HepG2 (cell line): ENCODE measurements around the gene HPS1. TPM values are rescaled to one million over a fixed set of nuclear protein-coding genes. Genes with fewer than 3 reads are reported as not detected.

Source experiments
- ATAC-seq: fragments of 200-7000 bp; cut with Tn5 transposase; 3 replicates; pipeline ENCODE4 v1.9.1; 2020; ENCODE audit warnings: mild to moderate bottlenecking, moderate library complexity
- BruUV-seq: library from RNA; stranded (reverse); fragments of 400-500 nt; replicated peaks from 2 replicates; lab custom pipeline; 2021; lab: Mats Ljungman, UMichigan
- CTCF ChIA-PET: fragments of 300-600 bp; formaldehyde crosslinking; extraction: SDS; loops from one replicate; lab custom pipeline; 2021; ENCODE audit warnings: low total read pairs, inconsistent platforms, low intra/inter-chr PET ratio; lab: Yijun Ruan, JAX
- POLR2A ChIA-PET: fragments of 350-600 bp; sonication (Branson Sonifier 250); formaldehyde crosslinking; loops from one replicate; lab custom pipeline; 2020; ENCODE audit warnings: antibody characterized with exemption, inconsistent platforms; lab: Yijun Ruan, JAX
- DNase-seq: peaks from one replicate; pipeline ENCODE4 v3.0.0-alpha.2; 2015; ENCODE audit warnings: low spot score
- FAIRE-seq: peaks from 3 replicates; lab custom pipeline; 2011; peaks lifted over from hg19 to GRCh38; lab: Jason Lieb, UNC
- H2AFZ ChIP-seq: one replicate; pipeline ENCODE4 v1.6.1; 2011; ENCODE audit warnings: low read length, inconsistent platforms
- H3K27ac ChIP-seq: fragments of 300-600 bp; 3 replicates; pipeline ENCODE4 v1.8.0; 2011; ENCODE audit warnings: mixed run types, mild to moderate bottlenecking, mixed read lengths, low read length, inconsistent platforms; ENCODE audit not compliant: insufficient read depth; ENCODE audit errors: extremely low read length
- H3K27me3 ChIP-seq, 2 experiments: fragments of 200-600 bp in 1 of 2; 2 replicates in 1 of 2; 3 replicates in 1 of 2; pipeline versions ENCODE4 v1.6.0 to v1.8.0; 2011; ENCODE audit warnings: low read length in 2 of 2, mild to moderate bottlenecking in 2 of 2, moderate library complexity in 2 of 2, inconsistent platforms in 1 of 2; ENCODE audit not compliant: insufficient read depth in 2 of 2, control insufficient read depth in 1 of 2
- H3K36me3 ChIP-seq, 2 experiments: fragments of 200-600 bp in 1 of 2; replicated peaks in 1 of 2; 2 replicates in 1 of 2; 3 replicates in 1 of 2; pipeline versions ENCODE4 v1.5.1 to v1.8.0; 2011; ENCODE audit warnings: low read length in 2 of 2, inconsistent platforms in 1 of 2; ENCODE audit not compliant: insufficient read depth in 2 of 2, control insufficient read depth in 1 of 2
- H3K4me1 ChIP-seq: 2 replicates; pipeline ENCODE4 v1.5.1; 2012; ENCODE audit warnings: low read length, inconsistent platforms; ENCODE audit not compliant: insufficient read depth
- H3K4me2 ChIP-seq: 2 replicates; pipeline ENCODE4 v1.6.0; 2011; ENCODE audit warnings: low read depth, low read length, inconsistent platforms
- H3K4me3 ChIP-seq, 3 experiments: fragments of 200-600 bp in 1 of 3; sonication (generic), shearing (Covaris generic) in 1 of 3; replicated peaks in 1 of 3; 2 replicates each; pipeline ENCODE4 v1.5.1; 2011 to 2016; ENCODE audit warnings: low read length in 3 of 3, inconsistent platforms in 2 of 3, low read depth in 2 of 3, mild to moderate bottlenecking in 2 of 3, control low read depth in 1 of 3, mixed read lengths in 1 of 3; ENCODE audit not compliant: insufficient read depth in 1 of 3
- H3K79me2 ChIP-seq: one replicate; pipeline ENCODE4 v1.6.1; 2011; ENCODE audit warnings: low read length, inconsistent platforms; ENCODE audit not compliant: insufficient read depth
- H3K9ac ChIP-seq: 2 replicates; pipeline ENCODE4 v1.6.0; 2011; ENCODE audit warnings: mild to moderate bottlenecking, low read depth, low read length, inconsistent platforms; ENCODE audit not compliant: insufficient read depth
- H3K9me3 ChIP-seq: 2 replicates; pipeline ENCODE4 v1.5.1; 2012; ENCODE audit warnings: mild to moderate bottlenecking, low read length
- H4K20me1 ChIP-seq: 2 replicates; pipeline ENCODE4 v1.6.0; 2011; ENCODE audit warnings: inconsistent platforms, mild to moderate bottlenecking, low read length, moderate library complexity; ENCODE audit not compliant: insufficient read depth
- GATA4 ChIP-seq: sonication (generic); IDR thresholded peaks from 2 replicates; pipeline ENCODE4 v1.6.1; 2016; ENCODE audit warnings: antibody characterized with exemption, low read depth, borderline replicate concordance
- GATAD1 ChIP-seq: IDR thresholded peaks from 2 replicates; pipeline ENCODE4 v1.6.1; 2016; ENCODE audit warnings: missing genetic modification reagents, missing compliant biosample characterization
- HMG20A ChIP-seq: IDR thresholded peaks from 2 replicates; pipeline ENCODE4 v1.6.1; 2016; ENCODE audit warnings: borderline replicate concordance
- HOXD1 ChIP-seq: sonication (generic); formaldehyde crosslinking; IDR thresholded peaks from 2 replicates; pipeline ENCODE4 v1.5.0; 2020; ENCODE audit warnings: missing genetic modification reagents
- ISL2 ChIP-seq: sonication (generic); formaldehyde crosslinking; IDR thresholded peaks from 2 replicates; pipeline ENCODE4 v1.5.0; 2020; ENCODE audit warnings: missing genetic modification reagents
- SOX13 ChIP-seq, 3 experiments: fragments of 450-650 bp in 1 of 3; sonication (generic) in 1 of 3; formaldehyde crosslinking in 1 of 3; IDR thresholded peaks in 2 of 3; conservative IDR thresholded peaks in 1 of 3; 2 replicates each; pipeline versions ENCODE4 v1.5.0 to v1.6.1; 2016 to 2020; ENCODE audit warnings: antibody characterized with exemption in 1 of 3, mild to moderate bottlenecking in 1 of 3, missing compliant biosample characterization in 1 of 3, missing genetic modification reagents in 1 of 3, moderate library complexity in 1 of 3
- SRF ChIP-seq: IDR thresholded peaks from 2 replicates; pipeline ENCODE4 v1.6.1; 2011; ENCODE audit warnings: mild to moderate bottlenecking, low read depth, low read length, moderate library complexity
- YEATS4 ChIP-seq: sonication (generic); formaldehyde crosslinking; IDR thresholded peaks from 2 replicates; pipeline ENCODE4 v1.4.0; 2020; ENCODE audit warnings: missing genetic modification reagents, borderline replicate concordance
- ZFX ChIP-seq: sonication (generic); formaldehyde crosslinking; IDR thresholded peaks from 2 replicates; pipeline ENCODE4 v1.4.0; 2020; ENCODE audit warnings: mild to moderate bottlenecking, low read depth, missing genetic modification reagents, moderate library complexity
- ZNF124 ChIP-seq: sonication (generic); formaldehyde crosslinking; IDR thresholded peaks from 2 replicates; pipeline ENCODE4 v1.4.0; 2020; ENCODE audit warnings: missing genetic modification reagents
- ZNF331 ChIP-seq: sonication (generic); formaldehyde crosslinking; IDR thresholded peaks from 2 replicates; pipeline ENCODE4 v1.4.0; 2020; ENCODE audit warnings: missing genetic modification reagents
- ZNF644 ChIP-seq: IDR thresholded peaks from 2 replicates; pipeline ENCODE4 v1.6.1; 2016; ENCODE audit warnings: low read depth
- WGBS: methylation state at CpG from one replicate; pipeline ENCODE4 v1.1.6; 2017; ENCODE audit warnings: low lambda C conversion rate; 5-methylcytosine and 5-hydroxymethylcytosine counted together
- in situ Hi-C: cut with HindIII; loops from 2 replicates; pipeline ENCODE4 v1.10.0; 2017; ENCODE audit warnings: low pct_unique_long_range_greater_than_20kb; ENCODE audit not compliant: extremely low pct_ligation_motif_present
- intact Hi-C: fragments of 100-400 bp; cut with micrococcal nuclease; formaldehyde crosslinking; loops from one replicate; pipeline ENCODE4 v1.10.0; 2022; ENCODE audit not compliant: unreplicated experiment
- polyA plus RNA-seq, 8 experiments: library from polyadenylated mRNA; depleted of rRNA in 3 of 8; stranded (reverse) in 7 of 8; unstranded in 1 of 8; fragments of >200 nt; fragmentation: Illumina TruSeq in 4 of 8; extraction: Trizol in 4 of 8; gene quantifications; 2 replicates each; pipeline versions ENCODE4 v1.2.1 to v1.2.3, GENCODE V29; 2011 to 2016; ENCODE audit warnings: low read depth in 4 of 8, missing spikeins in 1 of 8, mixed read lengths in 1 of 8; ENCODE audit not compliant: insufficient read depth in 1 of 8
- total RNA-seq, 5 experiments: library from RNA; depleted of rRNA; stranded (reverse); fragments of >200 nt; fragmentation: Illumina TruSeq; extraction: Trizol; gene quantifications; 2 replicates each; pipeline ENCODE4 v1.2.3, GENCODE V29; 2016; ENCODE audit warnings: low read depth in 1 of 5
- TF ChIP-seq, protein P1 (sequence below): IDR thresholded peaks from 2 replicates; pipeline ENCODE4 v1.4.0; 2020; ENCODE audit warnings: mild to moderate bottlenecking, missing genetic modification reagents
- TF ChIP-seq, protein P2 (sequence below): sonication (generic); formaldehyde crosslinking; IDR thresholded peaks from 2 replicates; pipeline ENCODE4 v1.5.0; 2020; ENCODE audit warnings: mild to moderate bottlenecking, missing genetic modification reagents
- TF ChIP-seq, protein P3 (sequence below): sonication (generic); formaldehyde crosslinking; IDR thresholded peaks from 2 replicates; pipeline ENCODE4 v1.4.0; 2020; ENCODE audit warnings: missing genetic modification reagents

HPS1 gene
- total and polyA plus RNA-seq, 2 of the 13 experiments (the other 11 are each of a cell fraction or from before 2014, with no cell fraction given): 24.6 to 25.8 TPM

DNA sequence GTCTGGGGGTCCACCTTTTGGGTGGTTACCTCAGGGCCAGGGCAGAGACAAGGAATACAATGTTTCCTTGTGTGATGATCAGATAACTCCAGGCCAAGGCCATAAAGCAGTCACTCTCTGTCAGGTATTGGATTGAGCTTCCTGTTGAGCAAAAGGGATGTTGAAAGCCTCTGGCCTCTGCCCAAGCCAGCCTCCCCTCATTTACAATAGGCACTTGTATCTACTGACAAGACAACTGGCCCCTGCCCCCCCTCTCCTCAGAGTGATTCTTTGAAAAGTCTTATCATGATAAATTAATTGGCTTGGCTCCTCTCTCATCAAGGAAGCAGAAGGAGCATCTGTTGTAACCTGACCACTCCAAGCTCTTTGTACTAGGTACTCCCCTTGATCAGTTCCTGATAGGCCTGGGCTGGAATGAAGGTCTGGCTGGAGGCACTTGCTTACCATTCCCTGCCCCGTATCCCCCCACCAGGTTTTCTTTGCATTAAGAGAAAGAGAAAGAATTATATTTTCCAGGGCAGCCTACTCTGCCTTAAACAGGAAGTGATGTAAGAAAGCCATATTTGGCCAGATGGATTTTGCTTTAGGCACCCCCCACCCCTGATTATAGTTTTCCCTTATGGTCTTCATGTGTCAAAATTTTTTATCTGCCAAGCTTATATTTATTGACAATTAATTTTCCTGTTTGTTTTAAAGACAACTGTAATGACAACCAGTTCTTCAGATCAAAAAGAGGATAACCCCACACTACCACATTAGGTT, 42.1 kb upstream of the HPS1 start:
- peak; percentile 81 for DNase-seq
- Histone ChIP-seq H2AFZ (no peak overlapping the region), H3K79me2 (no peaks in the 10 kb centered on the region), H3K4me3 (no peak overlapping the region), H4K20me1 (no peaks in the 10 kb centered on the region), H3K4me2 (peak overlapping the region; percentile 30; the same call in 1 of the 2 replicates), H3K27ac (no peak overlapping the region), H3K36me3 (no peaks in the 10 kb centered on the region), H3K9ac (no peak overlapping the region), H3K9me3 (no peaks in the 10 kb centered on the region), H3K27me3 (no peaks in the 10 kb centered on the region), H3K4me1 (peaks cover 32% of the 10 kb centered on the region)
- ATAC-seq: peak; percentile 86
- ChIA-PET POLR2A (interaction anchor here (1.0 kb wide), 1 partner anchor 28 kb away, joined by 3 read pairs; no protein-coding TSS in a partner anchor), CTCF (no interaction called here)
- BruUV-seq: no TSS peak
- in situ Hi-C loops (no loop called here), intact Hi-C loops (no loop called here)
- WGBS: 0% methylated on average over 1 of the region's 1 CpG
- FAIRE-seq: peak; percentile 58
- TF ChIP-seq GATA4: peak; percentile 30; the same call in 1 of the 2 replicates
- no peak for TF ChIP-seq HOXD1 (CRISPR knock-in tag)
- peak; percentile 92 for TF ChIP-seq SRF
- TF ChIP-seq ZFX (CRISPR knock-in tag): 0 out of 2 replicates have a peak, but pooled peaks have one; percentile 23
- no peak for TF ChIP-seq ZNF124 (CRISPR knock-in tag)
- TF ChIP-seq GATAD1 (CRISPR knock-in tag): 0 out of 2 replicates have a peak, but pooled peaks have one; percentile 18
- peak; percentile 67; the same call in 1 of the 2 replicates for TF ChIP-seq ZNF644 (CRISPR knock-in tag)
- TF ChIP-seq HMG20A (CRISPR knock-in tag): peak; percentile 66; the same call in 1 of the 2 replicates
- TF ChIP-seq YEATS4 (CRISPR knock-in tag): no peak
- TF ChIP-seq ISL2: peak; percentile 57; the same call in 1 of the 2 replicates
- TF ChIP-seq ZNF331 (CRISPR knock-in tag): 0 out of 2 replicates have a peak, but pooled peaks have one; percentile 37
- TF ChIP-seq SOX13 (IDR thresholded peaks at IDR 0.05): no peak
- peak in 1 of 2 experiments; percentile 59; a peak in 1 of 4 replicates for TF ChIP-seq SOX13 (CRISPR knock-in tag; conservative IDR thresholded peaks at IDR 0.05 in 1 of 2, IDR thresholded peaks at IDR 0.05 in 1 of 2)
- TF ChIP-seq, protein P1, sequence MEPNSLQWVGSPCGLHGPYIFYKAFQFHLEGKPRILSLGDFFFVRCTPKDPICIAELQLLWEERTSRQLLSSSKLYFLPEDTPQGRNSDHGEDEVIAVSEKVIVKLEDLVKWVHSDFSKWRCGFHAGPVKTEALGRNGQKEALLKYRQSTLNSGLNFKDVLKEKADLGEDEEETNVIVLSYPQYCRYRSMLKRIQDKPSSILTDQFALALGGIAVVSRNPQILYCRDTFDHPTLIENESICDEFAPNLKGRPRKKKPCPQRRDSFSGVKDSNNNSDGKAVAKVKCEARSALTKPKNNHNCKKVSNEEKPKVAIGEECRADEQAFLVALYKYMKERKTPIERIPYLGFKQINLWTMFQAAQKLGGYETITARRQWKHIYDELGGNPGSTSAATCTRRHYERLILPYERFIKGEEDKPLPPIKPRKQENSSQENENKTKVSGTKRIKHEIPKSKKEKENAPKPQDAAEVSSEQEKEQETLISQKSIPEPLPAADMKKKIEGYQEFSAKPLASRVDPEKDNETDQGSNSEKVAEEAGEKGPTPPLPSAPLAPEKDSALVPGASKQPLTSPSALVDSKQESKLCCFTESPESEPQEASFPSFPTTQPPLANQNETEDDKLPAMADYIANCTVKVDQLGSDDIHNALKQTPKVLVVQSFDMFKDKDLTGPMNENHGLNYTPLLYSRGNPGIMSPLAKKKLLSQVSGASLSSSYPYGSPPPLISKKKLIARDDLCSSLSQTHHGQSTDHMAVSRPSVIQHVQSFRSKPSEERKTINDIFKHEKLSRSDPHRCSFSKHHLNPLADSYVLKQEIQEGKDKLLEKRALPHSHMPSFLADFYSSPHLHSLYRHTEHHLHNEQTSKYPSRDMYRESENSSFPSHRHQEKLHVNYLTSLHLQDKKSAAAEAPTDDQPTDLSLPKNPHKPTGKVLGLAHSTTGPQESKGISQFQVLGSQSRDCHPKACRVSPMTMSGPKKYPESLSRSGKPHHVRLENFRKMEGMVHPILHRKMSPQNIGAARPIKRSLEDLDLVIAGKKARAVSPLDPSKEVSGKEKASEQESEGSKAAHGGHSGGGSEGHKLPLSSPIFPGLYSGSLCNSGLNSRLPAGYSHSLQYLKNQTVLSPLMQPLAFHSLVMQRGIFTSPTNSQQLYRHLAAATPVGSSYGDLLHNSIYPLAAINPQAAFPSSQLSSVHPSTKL: peak; percentile 89
- TF ChIP-seq, protein P2, sequence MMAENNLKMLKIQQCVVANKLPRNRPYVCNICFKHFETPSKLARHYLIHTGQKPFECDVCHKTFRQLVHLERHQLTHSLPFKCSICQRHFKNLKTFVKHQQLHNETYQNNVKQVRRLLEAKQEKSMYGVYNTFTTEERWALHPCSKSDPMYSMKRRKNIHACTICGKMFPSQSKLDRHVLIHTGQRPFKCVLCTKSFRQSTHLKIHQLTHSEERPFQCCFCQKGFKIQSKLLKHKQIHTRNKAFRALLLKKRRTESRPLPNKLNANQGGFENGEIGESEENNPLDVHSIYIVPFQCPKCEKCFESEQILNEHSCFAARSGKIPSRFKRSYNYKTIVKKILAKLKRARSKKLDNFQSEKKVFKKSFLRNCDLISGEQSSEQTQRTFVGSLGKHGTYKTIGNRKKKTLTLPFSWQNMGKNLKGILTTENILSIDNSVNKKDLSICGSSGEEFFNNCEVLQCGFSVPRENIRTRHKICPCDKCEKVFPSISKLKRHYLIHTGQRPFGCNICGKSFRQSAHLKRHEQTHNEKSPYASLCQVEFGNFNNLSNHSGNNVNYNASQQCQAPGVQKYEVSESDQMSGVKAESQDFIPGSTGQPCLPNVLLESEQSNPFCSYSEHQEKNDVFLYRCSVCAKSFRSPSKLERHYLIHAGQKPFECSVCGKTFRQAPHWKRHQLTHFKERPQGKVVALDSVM (CRISPR knock-in tag): peak; percentile 84
- TF ChIP-seq, protein P3, sequence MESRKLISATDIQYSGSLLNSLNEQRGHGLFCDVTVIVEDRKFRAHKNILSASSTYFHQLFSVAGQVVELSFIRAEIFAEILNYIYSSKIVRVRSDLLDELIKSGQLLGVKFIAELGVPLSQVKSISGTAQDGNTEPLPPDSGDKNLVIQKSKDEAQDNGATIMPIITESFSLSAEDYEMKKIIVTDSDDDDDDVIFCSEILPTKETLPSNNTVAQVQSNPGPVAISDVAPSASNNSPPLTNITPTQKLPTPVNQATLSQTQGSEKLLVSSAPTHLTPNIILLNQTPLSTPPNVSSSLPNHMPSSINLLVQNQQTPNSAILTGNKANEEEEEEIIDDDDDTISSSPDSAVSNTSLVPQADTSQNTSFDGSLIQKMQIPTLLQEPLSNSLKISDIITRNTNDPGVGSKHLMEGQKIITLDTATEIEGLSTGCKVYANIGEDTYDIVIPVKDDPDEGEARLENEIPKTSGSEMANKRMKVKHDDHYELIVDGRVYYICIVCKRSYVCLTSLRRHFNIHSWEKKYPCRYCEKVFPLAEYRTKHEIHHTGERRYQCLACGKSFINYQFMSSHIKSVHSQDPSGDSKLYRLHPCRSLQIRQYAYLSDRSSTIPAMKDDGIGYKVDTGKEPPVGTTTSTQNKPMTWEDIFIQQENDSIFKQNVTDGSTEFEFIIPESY (CRISPR knock-in tag): 0 out of 2 replicates have a peak, but pooled peaks have one; percentile 3
